GM12891 (cell line): ENCODE results near the gene TRMT6.

Experiments
- POLR2A ChIP-seq: IDR thresholded peaks from 2 replicates; pipeline ENCODE4 v1.6.1; 2011; ENCODE audit warnings: low read depth, low read length, control low read depth
- POLR2AphosphoS5 ChIP-seq: IDR thresholded peaks from 2 replicates; pipeline ENCODE4 v1.6.1; 2011; ENCODE audit warnings: low read depth, low read length, control low read depth
- TAF1 ChIP-seq: IDR thresholded peaks from 2 replicates; pipeline ENCODE4 v1.6.1; 2011; ENCODE audit warnings: low read depth, low read length, control low read depth

- TF ChIP-seq POLR2AphosphoS5 (no peak), POLR2A (no peak), TAF1 (no peak)
These were observed 17.1 kb upstream of the TRMT6 start for GRCh38 chr20:5967469-5967868.
